RPMI7951 (cell line): ENCODE results near the gene EIF4ENIF1. TPM values are rescaled to one million over a fixed set of nuclear protein-coding genes. Genes with fewer than 3 reads are reported as not detected.
"Not testable (repeated sequence)": the region's sequence is repeated elsewhere in the genome, so short reads cannot be mapped to it uniquely, and the experiment has no call there.

Source experiments
- DNase-seq: peaks from one replicate; pipeline ENCODE4 v3.0.0-alpha.2; 2012; ENCODE audit warnings: low read depth
- total RNA-seq: library from RNA; depleted of rRNA; stranded (reverse); fragments of >200 nt; shearing (Covaris generic); gene quantifications from 2 replicates; pipeline ENCODE4 v1.2.3, GENCODE V29; 2014; rRNA removed

The EIF4ENIF1 gene
- total RNA-seq, 1 experiment from 2014 or later: 59.4 TPM

GRCh38 chr22:31445642-31446041 lies 44.0 kb downstream of the EIF4ENIF1 start:
- DNase-seq: no peak

GRCh38 chr22:31443516-31443915 lies 46.1 kb downstream of the EIF4ENIF1 start:
- no peak for DNase-seq

DNA sequence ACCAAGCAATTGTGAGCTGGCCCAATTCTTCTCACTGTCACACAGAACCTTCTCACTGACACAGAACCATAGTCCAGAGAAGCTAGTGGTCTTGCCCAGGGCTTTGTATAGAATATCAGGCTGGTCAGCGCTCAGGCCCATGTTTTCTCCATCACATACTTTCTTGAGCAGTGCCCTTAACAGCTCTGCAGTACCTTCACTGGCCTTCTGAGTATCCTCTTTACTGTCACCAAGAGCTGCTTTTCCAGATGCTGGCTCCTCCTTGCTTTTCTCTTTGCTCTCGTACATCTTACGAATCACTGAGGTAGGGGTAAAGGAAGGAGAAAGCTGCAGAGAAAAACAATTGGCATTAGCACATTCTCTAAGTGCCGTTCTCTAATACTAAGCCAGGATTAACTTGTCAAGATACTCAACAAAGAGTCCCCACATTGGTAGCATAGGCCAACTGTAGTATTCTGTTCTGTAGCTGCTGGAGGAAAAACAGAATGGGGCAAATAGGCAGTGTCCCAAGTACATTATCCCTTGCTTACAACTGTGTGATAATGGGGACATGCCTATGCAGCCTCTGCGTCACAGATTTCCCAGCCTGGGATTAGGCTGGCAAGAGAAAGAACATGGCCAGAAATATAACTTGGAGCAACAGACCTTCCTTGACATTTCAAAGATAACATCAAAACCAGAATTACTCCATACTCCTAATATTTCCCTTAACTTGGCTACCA lies 46.7 kb downstream of the EIF4ENIF1 start:
- DNase-seq: no peak

DNA sequence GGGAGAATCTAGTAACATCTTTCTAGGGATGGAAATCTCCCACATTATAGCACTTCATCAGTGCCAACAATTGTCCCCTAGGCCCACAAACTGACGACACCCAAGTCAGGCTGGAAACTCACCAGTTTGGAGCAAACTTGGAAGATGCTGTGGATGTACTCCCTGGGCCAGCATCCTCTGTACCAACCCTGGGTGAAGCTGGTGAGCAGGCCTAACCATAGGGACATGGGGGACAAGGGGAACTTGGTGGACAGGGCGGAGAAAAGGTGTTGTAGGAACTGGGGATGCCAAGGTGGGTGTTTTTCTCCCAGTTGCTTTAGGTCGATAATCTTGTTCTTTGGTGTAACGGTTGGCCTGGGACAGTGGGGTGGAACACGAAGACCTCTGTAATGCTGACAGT lies 48.0 kb downstream of the EIF4ENIF1 start:
- no peak for DNase-seq

GRCh38 chr22:31440681-31441080 lies 49.0 kb downstream of the EIF4ENIF1 start:
- no peak for DNase-seq

DNA sequence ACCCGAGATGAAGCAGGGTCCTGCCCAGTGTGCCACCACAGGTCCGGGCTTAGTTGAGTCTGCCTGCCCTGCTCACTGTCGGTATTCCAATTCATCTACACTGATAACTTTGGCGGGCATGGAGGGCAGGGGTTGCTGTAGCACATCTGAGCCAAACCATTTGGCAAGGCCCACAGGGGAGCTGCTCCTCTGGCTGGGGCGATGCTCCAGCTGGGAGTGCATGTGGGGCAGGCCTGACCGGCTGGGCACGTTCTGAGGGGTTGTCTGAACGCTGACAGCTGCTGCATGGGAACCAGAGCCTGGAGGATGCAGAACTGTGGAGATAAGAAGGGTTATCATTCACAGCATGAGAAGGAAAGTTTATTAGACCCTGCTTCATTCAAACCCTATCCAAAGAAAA lies 49.8 kb downstream of the EIF4ENIF1 start:
- no peak for DNase-seq

DNA sequence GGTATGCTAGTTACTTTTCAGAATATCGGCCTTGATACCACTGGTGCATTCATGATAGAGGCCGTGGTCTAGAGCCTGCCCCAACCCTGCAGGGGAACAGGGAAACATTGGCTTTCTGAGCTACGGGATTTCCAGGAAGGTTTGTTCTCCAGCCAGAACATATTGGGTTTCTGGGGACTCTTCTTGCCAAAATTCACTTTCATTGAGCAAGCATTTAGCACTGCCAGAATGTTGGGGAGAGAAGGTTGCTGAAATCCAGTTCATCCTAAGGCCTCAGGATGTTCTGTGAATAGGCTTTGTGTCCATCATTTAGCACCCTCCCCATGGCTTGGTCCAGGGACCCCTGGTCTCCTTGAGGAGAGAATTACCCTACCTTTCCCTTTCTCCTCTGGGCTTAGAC lies 53.5 kb downstream of the EIF4ENIF1 start:
- DNase-seq: no peak

GRCh38 chr22:31431950-31432349 lies 57.7 kb downstream of the EIF4ENIF1 start:
- no peak for DNase-seq

DNA sequence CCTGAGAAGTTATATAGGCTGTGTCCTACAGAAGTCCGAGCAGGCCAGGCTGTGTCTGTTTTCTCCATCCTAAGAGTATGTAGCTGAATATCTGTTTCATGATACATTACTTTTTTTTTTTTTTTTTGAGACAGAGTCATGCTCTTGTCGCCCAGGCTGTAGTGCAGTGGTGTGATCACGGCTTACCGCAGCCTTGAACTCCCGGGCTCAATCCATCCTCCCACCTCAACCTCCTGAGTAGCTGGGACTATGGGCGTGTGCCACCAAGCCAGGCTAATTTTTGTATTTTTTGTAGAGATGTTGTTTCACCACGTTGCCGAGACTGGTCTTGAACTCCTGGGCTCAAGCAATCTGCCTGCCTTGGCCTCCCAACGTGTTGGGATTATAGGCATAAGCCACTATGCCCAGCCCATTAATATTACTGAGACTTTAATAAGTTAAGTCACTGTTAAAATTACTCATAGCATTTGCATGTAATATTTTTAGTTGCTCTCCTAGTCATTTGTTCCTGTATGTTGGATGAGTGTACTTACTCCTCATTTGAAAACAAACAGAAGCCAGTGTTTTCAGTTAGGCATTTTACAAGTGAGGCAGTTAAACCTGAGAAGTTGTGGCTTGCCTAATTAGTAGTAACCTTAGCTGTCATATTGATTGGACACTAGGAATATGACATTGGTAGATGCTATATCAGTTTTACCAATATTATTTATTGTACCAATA lies 64.2 kb downstream of the EIF4ENIF1 start:
- no peak for DNase-seq

DNA sequence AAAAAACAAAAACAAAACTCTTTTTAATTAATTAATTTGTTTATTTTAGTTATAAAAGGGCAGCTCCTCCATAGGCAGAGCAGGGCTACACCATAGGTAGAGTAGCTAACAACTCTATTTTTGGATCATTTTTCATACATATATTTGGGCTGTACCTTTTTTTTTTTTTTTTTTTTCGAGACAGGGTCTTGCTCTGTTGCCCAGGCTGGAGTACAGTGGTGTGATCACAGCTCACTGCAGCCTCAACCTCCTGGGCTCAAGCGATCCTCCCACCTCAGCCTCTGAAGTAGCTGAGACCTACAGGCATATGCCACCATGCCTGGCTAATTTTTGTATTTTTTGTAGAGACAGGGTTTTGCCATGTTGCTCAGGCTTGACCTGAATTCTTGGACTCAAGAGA lies 87.3 kb downstream of the EIF4ENIF1 start:
- DNase-seq: not testable (repeated sequence)

DNA sequence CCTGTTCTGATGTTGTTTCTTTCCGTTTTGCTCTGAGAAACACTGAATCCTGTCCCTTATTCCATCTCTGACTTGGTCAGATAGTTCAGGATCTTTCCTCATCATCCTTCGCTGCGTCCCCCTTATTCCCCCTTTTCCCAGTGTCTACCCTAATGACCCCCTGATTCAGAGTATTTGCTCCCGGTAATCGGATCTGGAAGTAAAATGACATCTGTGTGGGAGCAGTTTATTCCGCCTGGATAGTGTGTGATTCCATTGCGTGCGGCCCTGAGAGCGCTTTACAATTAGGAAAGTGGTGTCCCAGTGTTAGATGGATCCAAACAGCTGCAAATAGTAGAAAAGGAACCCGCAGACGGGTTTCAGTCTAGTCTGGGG lies 89.6 kb downstream of the EIF4ENIF1 start:
- peak; percentile 32 for DNase-seq

- DNase-seq: peak; percentile 93
Observed at GRCh38 chr22:31399211-31400022, 90.2 kb downstream of the EIF4ENIF1 start, which contains the start of gene DRG1. DRG1 (plus strand) TSS chr22:31399604; CDS start chr22:31399684, 80 bp downstream.

DNA sequence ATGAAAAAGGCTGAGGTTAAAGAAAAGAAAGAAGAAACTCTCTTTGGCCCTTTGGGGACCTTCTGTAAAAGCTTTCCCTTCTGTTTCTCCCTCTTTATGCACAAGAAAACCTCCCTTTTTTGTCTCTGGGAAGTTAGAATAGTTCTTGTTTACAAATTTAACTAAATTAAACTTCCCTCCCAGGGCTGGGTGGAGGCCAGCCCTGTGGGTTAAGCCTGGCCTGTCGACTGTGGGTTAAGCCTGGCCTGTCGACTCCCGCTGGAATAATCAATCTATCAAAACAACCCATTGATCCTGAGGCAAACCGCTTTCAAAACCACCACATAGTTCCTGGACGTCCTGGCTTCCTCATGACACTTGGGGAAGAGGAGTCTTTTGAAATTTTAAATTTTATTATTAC lies 91.4 kb downstream of the EIF4ENIF1 start:
- DNase-seq: no peak

- DNase-seq: no peak
Observed at GRCh38 chr22:31394326-31394725, 95.3 kb downstream of the EIF4ENIF1 start.

DNA sequence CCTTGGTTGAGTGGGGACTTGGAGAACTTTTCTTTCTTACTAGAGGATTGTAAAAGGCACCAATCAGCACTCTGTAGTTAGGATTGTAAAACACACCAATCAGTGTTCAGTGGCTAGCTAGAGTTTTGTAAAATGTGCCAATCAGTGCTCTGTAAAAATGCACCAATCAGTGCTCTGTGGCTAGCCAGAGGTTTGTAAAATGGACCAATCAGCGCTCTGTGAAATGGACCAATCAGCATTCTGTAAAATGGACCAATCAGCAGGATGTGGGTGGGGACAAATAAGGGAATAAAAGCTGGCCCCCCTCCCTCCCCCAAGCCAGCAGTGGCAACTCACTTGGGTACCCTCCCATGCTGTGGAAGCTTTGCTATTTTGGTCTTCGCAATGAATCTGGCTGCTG lies 95.7 kb downstream of the EIF4ENIF1 start:
- no peak for DNase-seq

Other genes starting within 250 kb of the EIF4ENIF1 start
- 3.0 and 4.0 TPM in 2 replicates for gene PIK3IP1, start 197.4 kb downstream of the EIF4ENIF1 start, total RNA-seq
- gene PATZ1, start 143.5 kb downstream of the EIF4ENIF1 start, total RNA-seq: 4.4 and 5.2 TPM in 2 replicates
- gene DRG1, start 90.2 kb downstream of the EIF4ENIF1 start, total RNA-seq: 72.3 and 83.7 TPM in 2 replicates
- gene SFI1, start 6.7 kb upstream of the EIF4ENIF1 start, total RNA-seq: 6.1 and 10.7 TPM in 2 replicates
- 16.7 and 16.9 TPM in 2 replicates for gene PISD, start 172.4 kb upstream of the EIF4ENIF1 start, total RNA-seq